Mucosa of rectum (tissue), 2 donors: ENCODE data around the gene ECE1.
"Not testable (repeated sequence)": the region's sequence is repeated elsewhere in the genome, so short reads cannot be mapped to it uniquely, and the experiment has no call there.

Source experiments
- H3K27ac ChIP-seq, 2 donors: one replicate each; pipeline ENCODE4 v1.7.0; 2013; ENCODE audit warnings: inconsistent platforms in 2 of 2, low read depth in 2 of 2, low read length in 2 of 2
- H3K27me3 ChIP-seq, 2 donors: one replicate each; pipeline ENCODE4 v1.7.0; 2013; ENCODE audit warnings: low read length in 2 of 2; ENCODE audit not compliant: control insufficient read depth in 2 of 2, insufficient read depth in 2 of 2
- H3K36me3 ChIP-seq, 2 donors: one replicate each; pipeline ENCODE4 v1.7.0; 2013; ENCODE audit warnings: low read length in 2 of 2; ENCODE audit not compliant: control insufficient read depth in 2 of 2, insufficient read depth in 2 of 2
- H3K4me1 ChIP-seq, 2 donors: one replicate each; pipeline ENCODE4 v1.7.0; 2013; ENCODE audit warnings: low read length in 2 of 2, mild to moderate bottlenecking in 1 of 2; ENCODE audit not compliant: control insufficient read depth in 2 of 2, insufficient read depth in 2 of 2
- H3K4me3 ChIP-seq, 2 donors: one replicate each; pipeline ENCODE4 v1.7.0; 2013; ENCODE audit warnings: low read length in 2 of 2
- H3K9ac ChIP-seq, 2 donors: one replicate each; pipeline ENCODE4 v1.7.0; 2013; ENCODE audit warnings: low read length in 2 of 2, low read depth in 1 of 2, mild to moderate bottlenecking in 1 of 2
- H3K9me3 ChIP-seq, 2 donors: one replicate each; pipeline ENCODE4 v1.7.0; 2013; ENCODE audit warnings: low read length in 2 of 2; ENCODE audit not compliant: control insufficient read depth in 2 of 2
- donor health status: healthy.
- donor health status: Normal muscosa, but diverticular disease.

ECE1 gene

GRCh38 chr1:21174230-21174629 is 116.0 kb downstream of the ECE1 start:
- Histone ChIP-seq H3K4me1 (peaks cover 4 to 18% of the 10 kb centered on the region in 2 donors), H3K27me3 (no peaks in the 10 kb centered on the region), H3K27ac (peak overlapping the region in 1 of 2 donors; percentile 87), H3K9ac (peak overlapping the region; percentile 89 to 90), H3K36me3 (peaks cover 3 to 7% of the 10 kb centered on the region in 2 donors), H3K9me3 (no peaks in the 10 kb centered on the region), H3K4me3 (peak overlapping the region; percentile 2 to 88)

- H3K9ac ChIP-seq, H3K27ac ChIP-seq, H3K4me3 ChIP-seq, H3K36me3 ChIP-seq, H3K9me3 ChIP-seq, H3K27me3 ChIP-seq: not testable (repeated sequence)
- H3K4me1 ChIP-seq, result peaks cover 4 to 18% of the 10 kb centered on the region in 2 donors
These were observed 117.2 kb downstream of the ECE1 start for GRCh38 chr1:21173096-21173495.

GRCh38 chr1:21170837-21171236 is 119.4 kb downstream of the ECE1 start:
- peaks cover 0 to 13% of the 10 kb centered on the region in 2 donors for H3K4me1 ChIP-seq
- not testable (repeated sequence) for H3K9ac ChIP-seq, H3K36me3 ChIP-seq, H3K27ac ChIP-seq, H3K9me3 ChIP-seq, H3K27me3 ChIP-seq, H3K4me3 ChIP-seq

- Histone ChIP-seq H3K27ac (no peak overlapping the region), H3K36me3 (peaks cover 4 to 8% of the 10 kb centered on the region in 2 donors), H3K9me3 (no peaks in the 10 kb centered on the region), H3K4me3 (no peak overlapping the region), H3K9ac (no peak overlapping the region), H3K27me3 (no peaks in the 10 kb centered on the region), H3K4me1 (no peaks in the 10 kb centered on the region)
These were observed 121.8 kb downstream of the ECE1 start for GRCh38 chr1:21168444-21168843.
